ENCODE results near the gene CMTM1.

CMTM1 gene

GRCh38 chr16:66566051-66566901 lies at the start of gene CMTM1:
Gene CMTM1 (plus strand): TSS chr16:66566439. CDS start chr16:66566514, 75 bp downstream.
- no peak for DNase-seq (ENCODE audit: extremely low read depth, low read depth)

GRCh38 chr16:66516509-66516807 lies 49.8 kb upstream of the CMTM1 start:
- no peak for DNase-seq (ENCODE audit: extremely low read depth, low read depth)
- no peak for TF ChIP-seq CTCF (IDR thresholded peaks at IDR 0.05; ENCODE audit: low read depth, low read length)

More at GRCh38 chr16:66566051-66566901, at the start of gene CMTM1:
- no peak for TF ChIP-seq CTCF (IDR thresholded peaks at IDR 0.05; ENCODE audit: low read depth, low read length)

GRCh38 chr16:66516808-66517585 lies 49.2 kb upstream of the CMTM1 start:
- TF ChIP-seq CTCF (IDR thresholded peaks at IDR 0.05; ENCODE audit: low read depth, low read length), result no peak
- DNase-seq (ENCODE audit: extremely low read depth, low read depth), result peak; percentile 98

- no peak for DNase-seq (ENCODE audit: extremely low read depth, low read depth)
- no peak for TF ChIP-seq CTCF (IDR thresholded peaks at IDR 0.05; ENCODE audit: low read depth, low read length)
Measured at GRCh38 chr16:66517586-66518263, 48.5 kb upstream of the CMTM1 start.

GRCh38 chr16:66519482-66520373 lies 46.5 kb upstream of the CMTM1 start:
- TF ChIP-seq CTCF (IDR thresholded peaks at IDR 0.05; ENCODE audit: low read depth, low read length), result no peak
- no peak for DNase-seq (ENCODE audit: extremely low read depth, low read depth)

GRCh38 chr16:66520406-66521170 lies 45.7 kb upstream of the CMTM1 start:
- TF ChIP-seq CTCF (IDR thresholded peaks at IDR 0.05; ENCODE audit: low read depth, low read length), result no peak
- no peak for DNase-seq (ENCODE audit: extremely low read depth, low read depth)
